ENCODE results near the gene IFI6.

DNA sequence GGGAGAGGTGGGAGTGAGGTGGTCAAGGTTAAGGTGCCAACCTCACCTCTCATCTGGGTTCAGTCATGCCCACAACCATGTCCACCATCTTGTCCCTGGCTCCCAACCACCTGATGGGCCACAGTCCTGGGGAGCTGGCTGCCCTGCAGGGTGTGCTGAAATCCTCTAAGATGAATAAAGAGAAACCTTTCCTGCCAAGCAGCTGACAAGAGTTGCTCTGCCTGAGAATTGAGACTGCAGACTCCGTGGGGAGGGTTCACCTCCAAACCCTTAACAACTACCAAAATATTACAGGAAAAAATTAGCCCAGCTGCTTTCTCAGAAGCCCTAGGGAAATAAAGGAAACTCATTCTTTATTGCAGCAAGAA lies 21.8 kb downstream of the IFI6 start:
- TF ChIP-seq, protein P1, sequence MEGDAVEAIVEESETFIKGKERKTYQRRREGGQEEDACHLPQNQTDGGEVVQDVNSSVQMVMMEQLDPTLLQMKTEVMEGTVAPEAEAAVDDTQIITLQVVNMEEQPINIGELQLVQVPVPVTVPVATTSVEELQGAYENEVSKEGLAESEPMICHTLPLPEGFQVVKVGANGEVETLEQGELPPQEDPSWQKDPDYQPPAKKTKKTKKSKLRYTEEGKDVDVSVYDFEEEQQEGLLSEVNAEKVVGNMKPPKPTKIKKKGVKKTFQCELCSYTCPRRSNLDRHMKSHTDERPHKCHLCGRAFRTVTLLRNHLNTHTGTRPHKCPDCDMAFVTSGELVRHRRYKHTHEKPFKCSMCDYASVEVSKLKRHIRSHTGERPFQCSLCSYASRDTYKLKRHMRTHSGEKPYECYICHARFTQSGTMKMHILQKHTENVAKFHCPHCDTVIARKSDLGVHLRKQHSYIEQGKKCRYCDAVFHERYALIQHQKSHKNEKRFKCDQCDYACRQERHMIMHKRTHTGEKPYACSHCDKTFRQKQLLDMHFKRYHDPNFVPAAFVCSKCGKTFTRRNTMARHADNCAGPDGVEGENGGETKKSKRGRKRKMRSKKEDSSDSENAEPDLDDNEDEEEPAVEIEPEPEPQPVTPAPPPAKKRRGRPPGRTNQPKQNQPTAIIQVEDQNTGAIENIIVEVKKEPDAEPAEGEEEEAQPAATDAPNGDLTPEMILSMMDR (IDR thresholded peaks at IDR 0.05) = no peak
- TF ChIP-seq POLR2AphosphoS5 (IDR thresholded peaks at IDR 0.05) (no peak), POLR2A (IDR thresholded peaks at IDR 0.05) (no peak), EP300 (IDR thresholded peaks at IDR 0.05) (no peak)

Measured in sigmoid colon (tissue), 4 donors.